Trophoblast cell (in vitro differentiated cells and primary cell): ENCODE measurements around the gene ACP6. TPM values are rescaled to one million over a fixed set of nuclear protein-coding genes. Genes with fewer than 3 reads are reported as not detected.

Experiments used
- DNase-seq, 2 donors: peaks; one replicate each; pipeline ENCODE4 v3.0.0-alpha.2; 2016
- H2AFZ ChIP-seq: 2 replicates; pipeline ENCODE4 v1.6.1; 2013; ENCODE audit warnings: low read length, moderate library complexity, mild to moderate bottlenecking; ENCODE audit not compliant: insufficient read depth, poor library complexity
- H2AK5ac ChIP-seq: 2 replicates; pipeline ENCODE4 v1.6.1; 2013; ENCODE audit warnings: mild to moderate bottlenecking, low read length
- H2BK120ac ChIP-seq: 2 replicates; pipeline ENCODE4 v1.6.1; 2013; ENCODE audit warnings: low read length, mild to moderate bottlenecking, moderate library complexity; ENCODE audit not compliant: insufficient read depth, poor library complexity
- H2BK12ac ChIP-seq: 2 replicates; pipeline ENCODE4 v1.6.1; 2013; ENCODE audit warnings: mild to moderate bottlenecking, low read length, moderate library complexity
- H2BK5ac ChIP-seq: 2 replicates; pipeline ENCODE4 v1.6.1; 2013; ENCODE audit warnings: low read length, low read depth, moderate library complexity, mild to moderate bottlenecking; ENCODE audit not compliant: poor library complexity
- H3K14ac ChIP-seq: 2 replicates; pipeline ENCODE4 v1.6.1; 2013; ENCODE audit warnings: mild to moderate bottlenecking, low read length
- H3K18ac ChIP-seq: 2 replicates; pipeline ENCODE4 v1.6.1; 2013; ENCODE audit warnings: mild to moderate bottlenecking, low read length
- H3K23ac ChIP-seq: 2 replicates; pipeline ENCODE4 v1.6.1; 2013; ENCODE audit warnings: low read length
- H3K27ac ChIP-seq: 2 replicates; pipeline ENCODE4 v1.5.1; 2013; ENCODE audit warnings: low read depth, mild to moderate bottlenecking, inconsistent platforms, low read length, moderate library complexity
- H3K27me3 ChIP-seq: 2 replicates; pipeline ENCODE4 v1.6.1; 2013; ENCODE audit warnings: inconsistent platforms, mild to moderate bottlenecking, low read length, moderate library complexity; ENCODE audit not compliant: insufficient read depth
- H3K36me3 ChIP-seq, 2 experiments: 1 replicate in 1 of 2; 2 replicates in 1 of 2; pipeline ENCODE4 v1.6.1; 2013; ENCODE audit warnings: low read length in 2 of 2, mild to moderate bottlenecking in 2 of 2, moderate library complexity in 1 of 2; ENCODE audit not compliant: insufficient read depth in 2 of 2, control insufficient read depth in 1 of 2
- H3K4ac ChIP-seq: 2 replicates; pipeline ENCODE4 v1.6.1; 2013; ENCODE audit warnings: low read depth, mild to moderate bottlenecking, low read length, moderate library complexity
- H3K4me1 ChIP-seq, 2 experiments: 1 replicate in 1 of 2; 2 replicates in 1 of 2; pipeline ENCODE4 v1.6.1; 2013; ENCODE audit warnings: low read length in 2 of 2, mild to moderate bottlenecking in 2 of 2, moderate library complexity in 1 of 2; ENCODE audit not compliant: insufficient read depth in 2 of 2, control insufficient read depth in 1 of 2
- H3K4me2 ChIP-seq: 2 replicates; pipeline ENCODE4 v1.6.1; 2013; ENCODE audit warnings: inconsistent platforms, mild to moderate bottlenecking, low read length, moderate library complexity
- H3K4me3 ChIP-seq: 2 replicates; pipeline ENCODE4 v1.5.1; 2013; ENCODE audit warnings: mild to moderate bottlenecking, low read depth, low read length, inconsistent platforms
- H3K79me1 ChIP-seq: one replicate; pipeline ENCODE4 v1.6.1; 2013; ENCODE audit warnings: low read length
- H3K79me2 ChIP-seq: 2 replicates; pipeline ENCODE4 v1.6.1; 2013; ENCODE audit warnings: low read length, mild to moderate bottlenecking; ENCODE audit not compliant: control insufficient read depth, insufficient read depth, poor library complexity
- H3K9ac ChIP-seq: 2 replicates; pipeline ENCODE4 v1.6.1; 2013; ENCODE audit warnings: mild to moderate bottlenecking, low read length
- H3K9me3 ChIP-seq: 2 replicates; pipeline ENCODE4 v1.6.1; 2013; ENCODE audit warnings: low read depth, mild to moderate bottlenecking, control low read depth, inconsistent platforms, low read length; ENCODE audit not compliant: insufficient read depth
- H4K12ac ChIP-seq: 2 replicates; pipeline ENCODE4 v1.6.1; 2013; ENCODE audit warnings: low read depth, mild to moderate bottlenecking, low read length, moderate library complexity
- H4K8ac ChIP-seq: 2 replicates; pipeline ENCODE4 v1.6.1; 2013; ENCODE audit warnings: low read depth, mild to moderate bottlenecking, low read length, moderate library complexity
- H4K91ac ChIP-seq: one replicate; pipeline ENCODE4 v1.6.1; 2013; ENCODE audit warnings: low read depth, mild to moderate bottlenecking, low read length, moderate library complexity
- WGBS: extraction: QIAGEN DNeasy Blood & Tissue Kit; methylation state at CpG from one replicate; pipeline ENCODE4 v1.1.7; 2013; ENCODE audit warnings: missing lambda C conversion rate; ENCODE audit not compliant: insufficient read length, insufficient coverage; ENCODE audit errors: extremely low coverage; 5-methylcytosine and 5-hydroxymethylcytosine counted together
- polyA plus RNA-seq: library from polyadenylated mRNA; stranded (reverse); fragments of 200-250 nt; gene quantifications from 2 replicates; pipeline ENCODE4 v1.2.3, GENCODE V29; 2013

ACP6 gene
- polyA plus RNA-seq: 3.2 and 3.6 TPM in 2 replicates

DNA sequence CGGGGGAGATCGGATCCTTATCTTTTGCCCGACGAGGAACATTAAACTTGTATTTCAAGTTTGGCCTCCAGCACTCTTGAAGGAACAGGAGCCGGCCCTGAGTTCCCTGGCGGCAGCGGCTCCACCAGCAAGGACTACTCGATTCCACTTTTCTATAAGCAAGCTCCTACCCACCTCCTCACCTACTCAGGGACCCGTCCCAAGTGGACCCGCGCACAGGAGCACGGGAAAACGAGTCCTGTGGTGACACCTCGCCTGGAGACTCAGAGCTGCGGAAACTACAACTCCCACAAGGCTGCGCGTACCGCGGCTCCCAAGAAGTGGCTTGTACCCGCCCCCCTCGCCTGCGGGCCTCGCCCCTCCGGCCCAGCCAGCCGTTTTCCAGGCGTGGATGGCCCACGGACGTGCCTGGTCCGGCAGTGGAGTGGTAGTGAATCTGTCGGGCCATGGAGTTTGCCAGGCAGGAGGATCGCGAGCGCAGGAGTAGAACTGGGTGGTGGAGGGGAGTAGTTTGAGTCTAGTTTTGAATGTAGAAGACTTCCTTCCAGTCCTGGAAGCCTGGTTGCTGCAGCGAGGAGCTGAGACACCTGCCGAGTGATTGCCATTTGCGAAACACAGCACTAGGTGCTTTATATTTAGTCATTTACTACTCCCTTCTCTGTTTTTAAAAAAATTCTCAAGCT, at the start of gene ACP6:
ACP6 (minus strand) TSS at position 206 of the 683 bp plus-strand sequence. CDS start 476 bp downstream, outside the sequence.
- H3K14ac ChIP-seq: peak within 1 kb of the TSS; percentile 16
- H4K8ac ChIP-seq: peak within 1 kb of the TSS; percentile 96
- H3K9ac ChIP-seq: peak within 1 kb of the TSS; percentile 82
- peak; percentile 95 to 98 for DNase-seq
- no peak within 1 kb of the TSS for H2AK5ac ChIP-seq
- no peaks in the 10 kb centered on the region for H3K36me3 ChIP-seq
- H2BK12ac ChIP-seq: no peak within 1 kb of the TSS
- H2BK5ac ChIP-seq: no peak within 1 kb of the TSS
- no peaks in the 10 kb centered on the region for H3K27me3 ChIP-seq
- peak within 1 kb of the TSS; percentile 28 for H4K12ac ChIP-seq
- peak within 1 kb of the TSS; percentile 88 for H2AFZ ChIP-seq
- H3K79me1 ChIP-seq: no peaks in the 10 kb centered on the region
- H4K91ac ChIP-seq: peak within 1 kb of the TSS; percentile 8
- H3K4me2 ChIP-seq: peak within 1 kb of the TSS; percentile 99
- peaks cover 2 to 3% of the 10 kb centered on the region in 2 experiments for H3K4me1 ChIP-seq
- peak within 1 kb of the TSS; percentile 8 for H3K18ac ChIP-seq
- peak within 1 kb of the TSS; percentile 89 for H3K4me3 ChIP-seq
- WGBS: no CpG with 5 or more reads among the region's 36 CpGs
- no peak within 1 kb of the TSS for H3K23ac ChIP-seq
- no peaks in the 10 kb centered on the region for H3K9me3 ChIP-seq
- no peaks in the 10 kb centered on the region for H3K79me2 ChIP-seq
- H3K27ac ChIP-seq: no peak within 1 kb of the TSS
- H2BK120ac ChIP-seq: no peak within 1 kb of the TSS
- no peak within 1 kb of the TSS for H3K4ac ChIP-seq

DNA sequence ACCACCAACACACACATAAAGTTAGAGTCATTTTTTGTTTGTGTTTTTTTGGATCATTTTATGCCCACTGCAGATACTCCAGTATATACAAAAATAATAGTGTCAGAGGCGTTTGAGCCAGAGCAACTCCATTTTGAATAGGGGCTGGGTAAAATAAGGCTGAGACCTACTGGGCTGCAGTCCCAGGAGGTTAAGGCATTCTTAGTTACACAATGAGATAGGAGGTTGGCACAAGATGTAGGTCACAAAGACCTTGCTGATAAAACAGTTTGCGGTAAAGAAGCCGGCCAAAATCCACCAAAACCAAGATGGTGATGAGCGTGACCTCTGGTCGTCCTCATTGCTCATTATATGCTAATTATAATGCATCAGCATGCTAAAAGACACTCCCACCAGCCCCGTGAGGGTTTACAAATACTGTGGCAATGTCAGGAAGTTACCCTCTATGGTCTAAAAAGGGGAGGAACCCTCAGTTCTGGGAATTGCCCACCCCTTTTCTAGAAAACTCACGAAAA, 49.4 kb upstream of the ACP6 start:
- Histone ChIP-seq H3K4me2 (no peak overlapping the region), H3K36me3 (no peaks in the 10 kb centered on the region), H3K14ac (no peak overlapping the region), H3K79me2 (no peaks in the 10 kb centered on the region), H2AK5ac (no peak overlapping the region), H3K9ac (no peak overlapping the region), H3K4ac (no peak overlapping the region), H2BK120ac (no peak overlapping the region), H2BK12ac (no peak overlapping the region), H3K79me1 (no peaks in the 10 kb centered on the region), H3K4me1 (peaks cover 3 to 15% of the 10 kb centered on the region in 2 experiments), H3K23ac (no peak overlapping the region), H3K18ac (no peak overlapping the region), H4K8ac (no peak overlapping the region), H2BK5ac (no peak overlapping the region), H2AFZ (no peak overlapping the region), H3K9me3 (peaks cover 9% of the 10 kb centered on the region), H4K91ac (no peak overlapping the region), H4K12ac (no peak overlapping the region), H3K27ac (no peak overlapping the region), H3K4me3 (no peak overlapping the region), H3K27me3 (no peaks in the 10 kb centered on the region)
- no peak for DNase-seq
- WGBS: no CpG with 5 or more reads among the region's 7 CpGs

DNA sequence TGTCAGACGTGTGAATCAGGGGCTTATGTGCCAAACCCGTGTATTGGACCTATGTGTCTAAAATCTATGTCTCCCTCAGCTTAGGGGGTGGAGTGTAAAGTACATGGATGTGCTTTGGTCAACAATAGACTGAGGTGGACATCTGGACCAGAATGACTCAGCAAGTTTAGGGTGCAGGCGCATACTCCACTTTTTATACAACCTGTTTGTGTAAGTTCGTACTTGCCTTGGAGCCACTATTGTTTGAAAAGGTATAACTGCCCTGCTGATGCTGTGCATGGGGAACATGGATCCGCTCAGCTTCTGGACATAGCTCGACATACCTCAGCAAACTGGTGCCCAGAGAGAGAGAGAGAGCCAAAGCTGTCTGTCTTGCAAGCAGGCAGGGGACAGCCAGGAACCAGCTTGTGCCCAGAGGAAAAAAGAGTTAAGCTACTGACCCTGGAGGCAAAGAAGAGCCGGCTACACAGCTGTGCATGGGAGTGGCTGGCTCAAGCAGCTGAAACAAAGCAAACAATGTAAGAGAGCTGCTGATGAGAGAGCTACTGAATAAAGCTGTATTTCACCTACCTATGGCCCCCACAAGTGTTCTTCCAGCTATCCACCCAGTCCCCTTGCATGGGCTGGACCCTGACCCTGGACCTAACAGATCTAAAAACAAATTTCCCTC, 48.8 kb upstream of the ACP6 start:
- no peaks in the 10 kb centered on the region for H3K79me2 ChIP-seq
- H3K27me3 ChIP-seq: no peaks in the 10 kb centered on the region
- no peak overlapping the region for H3K4ac ChIP-seq
- no peak overlapping the region for H4K8ac ChIP-seq
- H3K9ac ChIP-seq: no peak overlapping the region
- H3K4me1 ChIP-seq: peaks cover 3 to 15% of the 10 kb centered on the region in 2 experiments
- no peak overlapping the region for H2AK5ac ChIP-seq
- H4K91ac ChIP-seq: no peak overlapping the region
- no peak overlapping the region for H4K12ac ChIP-seq
- H3K36me3 ChIP-seq: no peaks in the 10 kb centered on the region
- H3K23ac ChIP-seq: no peak overlapping the region
- no peak overlapping the region for H2BK5ac ChIP-seq
- H3K4me2 ChIP-seq: no peak overlapping the region
- H2BK120ac ChIP-seq: no peak overlapping the region
- no peak for DNase-seq
- H3K9me3 ChIP-seq: peaks cover 9% of the 10 kb centered on the region
- no CpG with 5 or more reads among the region's 7 CpGs for WGBS
- H3K14ac ChIP-seq: no peak overlapping the region
- no peak overlapping the region for H2BK12ac ChIP-seq
- H2AFZ ChIP-seq: no peak overlapping the region
- H3K27ac ChIP-seq: no peak overlapping the region
- H3K18ac ChIP-seq: no peak overlapping the region
- H3K79me1 ChIP-seq: no peaks in the 10 kb centered on the region
- H3K4me3 ChIP-seq: no peak overlapping the region

DNA sequence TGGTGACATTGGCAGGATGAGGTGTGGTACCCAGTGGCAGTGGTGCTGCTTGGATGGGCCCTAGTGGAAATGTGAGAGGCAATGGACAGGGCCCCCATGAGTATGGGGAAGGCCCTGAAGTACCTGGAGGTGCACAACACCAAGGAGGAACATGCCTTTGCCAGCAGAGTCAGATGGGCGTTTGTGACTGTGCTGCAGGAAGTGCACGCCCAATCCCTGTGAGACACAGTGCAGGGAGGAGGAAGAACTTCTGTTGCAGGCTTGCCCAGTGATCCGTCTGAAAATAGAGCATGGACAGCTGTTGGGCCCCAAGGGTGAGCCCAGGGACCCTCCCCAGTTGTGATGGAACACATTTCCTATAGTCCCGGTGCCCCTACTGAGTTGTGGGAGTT, 47.4 kb upstream of the ACP6 start:
- no peak overlapping the region for H3K23ac ChIP-seq
- H3K4ac ChIP-seq: no peak overlapping the region
- no peak overlapping the region for H2AFZ ChIP-seq
- H3K14ac ChIP-seq: no peak overlapping the region
- H2BK120ac ChIP-seq: no peak overlapping the region
- H3K18ac ChIP-seq: no peak overlapping the region
- no peak overlapping the region for H4K91ac ChIP-seq
- no peak overlapping the region for H4K12ac ChIP-seq
- DNase-seq: no peak
- no peak overlapping the region for H2BK12ac ChIP-seq
- H3K4me2 ChIP-seq: no peak overlapping the region
- no peaks in the 10 kb centered on the region for H3K36me3 ChIP-seq
- no peak overlapping the region for H3K9ac ChIP-seq
- no peaks in the 10 kb centered on the region for H3K79me2 ChIP-seq
- no peak overlapping the region for H4K8ac ChIP-seq
- H3K4me1 ChIP-seq: peaks cover 3 to 15% of the 10 kb centered on the region in 2 experiments
- H3K4me3 ChIP-seq: no peak overlapping the region
- no peaks in the 10 kb centered on the region for H3K79me1 ChIP-seq
- no peak overlapping the region for H3K27ac ChIP-seq
- H3K9me3 ChIP-seq: peaks cover 9% of the 10 kb centered on the region
- no peak overlapping the region for H2BK5ac ChIP-seq
- H2AK5ac ChIP-seq: no peak overlapping the region
- whole genome bisulfite sequencing: no CpG with 5 or more reads among the region's 4 CpGs
- H3K27me3 ChIP-seq: no peaks in the 10 kb centered on the region
